Liver (tissue), 9 donors: Measurements from ENCODE around the gene TSSC4. TPM values are rescaled to one million over a fixed set of nuclear protein-coding genes. Genes with fewer than 3 reads are reported as not detected.

Experiments used
- DNase-seq: peaks from one replicate; pipeline ENCODE4 v3.0.0-alpha.2; 2017; ENCODE audit warnings: low spot score
- H3K27ac ChIP-seq, 2 donors: one replicate each; pipeline ENCODE4 v1.7.0; 2013; ENCODE audit warnings: inconsistent platforms in 2 of 2, low read length in 2 of 2, control low read depth in 1 of 2, low read depth in 1 of 2, mild to moderate bottlenecking in 1 of 2
- H3K27me3 ChIP-seq, 4 donors: one replicate each; pipeline versions ENCODE4 v1.6.1 to v1.7.0; 2013; ENCODE audit warnings: low read length in 3 of 4, inconsistent platforms in 1 of 4, mild to moderate bottlenecking in 1 of 4, moderate library complexity in 1 of 4; ENCODE audit not compliant: control insufficient read depth in 4 of 4, insufficient read depth in 4 of 4
- H3K36me3 ChIP-seq, 4 donors: one replicate each; pipeline versions ENCODE4 v1.6.1 to v1.7.0; 2013; ENCODE audit warnings: low read length in 3 of 4, mild to moderate bottlenecking in 3 of 4, low read depth in 1 of 4, moderate library complexity in 1 of 4; ENCODE audit not compliant: control insufficient read depth in 4 of 4, insufficient read depth in 3 of 4
- H3K4me1 ChIP-seq, 4 donors: one replicate each; pipeline versions ENCODE4 v1.6.1 to v1.7.0; 2013; ENCODE audit warnings: low read length in 3 of 4, mild to moderate bottlenecking in 3 of 4, moderate library complexity in 1 of 4; ENCODE audit not compliant: control insufficient read depth in 4 of 4, insufficient read depth in 4 of 4
- H3K4me3 ChIP-seq, 3 donors: one replicate each; pipeline versions ENCODE4 v1.6.1 to v1.7.0; 2013; ENCODE audit warnings: low read length in 3 of 3, control low read depth in 1 of 3, low read depth in 1 of 3, mild to moderate bottlenecking in 1 of 3
- H3K9ac ChIP-seq, 2 donors: one replicate each; pipeline ENCODE4 v1.7.0; 2013; ENCODE audit warnings: low read length in 2 of 2, mild to moderate bottlenecking in 2 of 2, moderate library complexity in 2 of 2, control low read depth in 1 of 2, low read depth in 1 of 2
- H3K9me3 ChIP-seq, 4 donors: one replicate each; pipeline versions ENCODE4 v1.6.1 to v1.7.0; 2013; ENCODE audit warnings: low read length in 3 of 4; ENCODE audit not compliant: control insufficient read depth in 4 of 4
- ATF3 ChIP-seq: IDR thresholded peaks from 2 replicates; pipeline ENCODE4 v1.6.1; 2016; ENCODE audit warnings: antibody characterized with exemption
- CTCF ChIP-seq: fragments of 150-350 bp; IDR thresholded peaks from 2 replicates; pipeline ENCODE4 v1.5.1; 2017; ENCODE audit warnings: improper control_type of control experiment, low read depth, low read length; ENCODE audit not compliant: missing input control
- EGR1 ChIP-seq, 2 donors: IDR thresholded peaks; 2 replicates each; pipeline ENCODE4 v1.6.1; 2016 to 2018; ENCODE audit warnings: antibody characterized with exemption in 2 of 2, low read depth in 2 of 2
- FOXA1 ChIP-seq: IDR thresholded peaks from 2 replicates; pipeline ENCODE4 v1.6.1; 2016; ENCODE audit warnings: antibody characterized with exemption
- FOXA2 ChIP-seq: IDR thresholded peaks from 2 replicates; pipeline ENCODE4 v1.6.1; 2016; ENCODE audit warnings: antibody characterized with exemption
- GABPA ChIP-seq, 2 donors: IDR thresholded peaks in 1 of 2; conservative IDR thresholded peaks in 1 of 2; 2 replicates each; pipeline ENCODE4 v1.6.1; 2016; ENCODE audit warnings: antibody characterized with exemption in 2 of 2, mild to moderate bottlenecking in 1 of 2, moderate library complexity in 1 of 2
- HNF4A ChIP-seq, 2 donors: conservative IDR thresholded peaks; 2 replicates each; pipeline ENCODE4 v1.6.1; 2016; ENCODE audit warnings: antibody characterized with exemption in 2 of 2, mild to moderate bottlenecking in 2 of 2
- HNF4G ChIP-seq: IDR thresholded peaks from 2 replicates; pipeline ENCODE4 v1.6.1; 2016; ENCODE audit warnings: antibody characterized with exemption
- JUND ChIP-seq, 2 donors: IDR thresholded peaks; 2 replicates each; pipeline ENCODE4 v1.6.1; 2016; ENCODE audit warnings: antibody characterized with exemption in 2 of 2
- MAX ChIP-seq: IDR thresholded peaks from 2 replicates; pipeline ENCODE4 v1.6.1; 2016; ENCODE audit warnings: antibody characterized with exemption
- NR2F2 ChIP-seq: IDR thresholded peaks from 2 replicates; pipeline ENCODE4 v1.6.1; 2016; ENCODE audit warnings: antibody characterized with exemption
- RAD21 ChIP-seq, 2 donors: IDR thresholded peaks; 2 replicates each; pipeline ENCODE4 v1.6.1; 2016; ENCODE audit warnings: antibody characterized with exemption in 2 of 2, mild to moderate bottlenecking in 2 of 2
- REST ChIP-seq: IDR thresholded peaks from 2 replicates; pipeline ENCODE4 v1.6.1; 2016; ENCODE audit warnings: antibody characterized with exemption, mild to moderate bottlenecking
- RXRA ChIP-seq, 2 donors: IDR thresholded peaks; 2 replicates each; pipeline ENCODE4 v1.6.1; 2017 to 2018; ENCODE audit warnings: antibody characterized with exemption in 2 of 2, mild to moderate bottlenecking in 1 of 2
- SP1 ChIP-seq: IDR thresholded peaks from 2 replicates; pipeline ENCODE4 v1.6.1; 2018; ENCODE audit warnings: antibody characterized with exemption, mild to moderate bottlenecking
- TAF1 ChIP-seq: conservative IDR thresholded peaks from 2 replicates; pipeline ENCODE4 v1.6.1; 2016; ENCODE audit warnings: antibody characterized with exemption, mild to moderate bottlenecking
- YY1 ChIP-seq: IDR thresholded peaks from 2 replicates; pipeline ENCODE4 v1.6.1; 2016; ENCODE audit warnings: antibody characterized with exemption, mild to moderate bottlenecking
- ZBTB33 ChIP-seq: IDR thresholded peaks from 2 replicates; pipeline ENCODE4 v1.6.1; 2016; ENCODE audit warnings: antibody characterized with exemption
- WGBS: extraction: QIAGEN DNeasy Blood & Tissue Kit; methylation state at CpG from one replicate; pipeline ENCODE4 v1.1.7; 2013; 5-methylcytosine and 5-hydroxymethylcytosine counted together
- polyA plus RNA-seq, 2 donors: library from polyadenylated mRNA; stranded (reverse) in 1 of 2; unstranded in 1 of 2; fragments of 200-250 nt in 1 of 2; fragments of >200 nt in 1 of 2; fragmentation: Nextera tagmentation in 1 of 2; extraction: Ambion mirVana in 1 of 2; gene quantifications; one replicate each; pipeline versions ENCODE4 v1.2.1 to v1.2.3, GENCODE V29; 2013 to 2015
- total RNA-seq, 2 donors: library from RNA; depleted of rRNA; stranded (reverse); fragments of >200 nt; gene quantifications; one replicate each; pipeline ENCODE4 v1.2.3, GENCODE V29; 2014
- donor health status: healthy.
- donor health status: healthy.
- donor health status: healthy.
- donor health status: healthy.
- donor health status: healthy.

TSSC4 gene
- total and polyA plus RNA-seq, 4 donors = 15.8 to 19.1 (median 17.6) TPM

- H3K36me3 ChIP-seq = no peaks in the 10 kb centered on the region
- WGBS = 82% methylated on average over 13 of the region's 13 CpGs
- no peaks in the 10 kb centered on the region for H3K9me3 ChIP-seq
- TF ChIP-seq GABPA (IDR thresholded peaks at IDR 0.05 in 1 of 2, conservative IDR thresholded peaks at IDR 0.05 in 1 of 2) (no peak), ATF3 (no peak), REST (no peak), ZBTB33 (no peak), FOXA2 (no peak), HNF4A (conservative IDR thresholded peaks at IDR 0.05) (no peak), EGR1 (IDR thresholded peaks at IDR 0.05; ENCODE audit: low read depth in 2 of 2) (no peak), JUND (IDR thresholded peaks at IDR 0.05) (no peak), HNF4G (no peak), MAX (no peak), YY1 (no peak), TAF1 (no peak), SP1 (no peak), CTCF (no peak), NR2F2 (no peak)
- DNase-seq = no peak
- H3K9ac ChIP-seq = no peak overlapping the region
- no peak overlapping the region for H3K4me3 ChIP-seq
- no peak overlapping the region for H3K27ac ChIP-seq
- no peaks in the 10 kb centered on the region for H3K4me1 ChIP-seq
- H3K27me3 ChIP-seq = peaks cover 0 to 2% (median 0%) of the 10 kb centered on the region in 4 donors
Observed at GRCh38 chr11:2436521-2437031, 36.0 kb downstream of the TSSC4 start.

- Histone ChIP-seq H3K27me3 (peaks cover 0 to 2% (median 0%) of the 10 kb centered on the region in 4 donors), H3K4me3 (no peak overlapping the region), H3K36me3 (no peaks in the 10 kb centered on the region), H3K9ac (no peak overlapping the region), H3K4me1 (no peaks in the 10 kb centered on the region), H3K27ac (no peak overlapping the region), H3K9me3 (no peaks in the 10 kb centered on the region)
- no peak for DNase-seq
- WGBS = 81% methylated on average over 4 of the region's 4 CpGs
- TF ChIP-seq HNF4A (conservative IDR thresholded peaks at IDR 0.05) (no peak), FOXA1 (no peak), EGR1 (IDR thresholded peaks at IDR 0.05; ENCODE audit: low read depth in 2 of 2) (no peak), ZBTB33 (no peak), REST (no peak), RXRA (IDR thresholded peaks at IDR 0.05) (no peak), GABPA (IDR thresholded peaks at IDR 0.05 in 1 of 2, conservative IDR thresholded peaks at IDR 0.05 in 1 of 2) (no peak), FOXA2 (no peak), SP1 (no peak), YY1 (no peak), RAD21 (IDR thresholded peaks at IDR 0.05) (no peak), NR2F2 (no peak)
Observed at GRCh38 chr11:2437516-2437915, 37.0 kb downstream of the TSSC4 start.
